HEK293 (cell line): ENCODE data around the gene EIF2AK2.

Experiments used
- ZNF146 ChIP-seq: fragments of 450-650 bp; formaldehyde crosslinking; IDR thresholded peaks from 2 replicates; pipeline ENCODE4 v1.5.1; 2016; ENCODE audit warnings: missing biosample characterization, missing genetic modification characterization
- ZNF274 ChIP-seq, 2 experiments: fragments of 200-500 bp in 1 of 2; fragments of 450-650 bp in 1 of 2; sonication (Bioruptor generic) in 1 of 2; formaldehyde crosslinking in 1 of 2; IDR thresholded peaks; 2 replicates each; pipeline versions ENCODE4 v1.5.1 to v1.6.1; 2014 to 2016; ENCODE audit warnings: borderline replicate concordance in 1 of 2, inconsistent platforms in 1 of 2, low read length in 1 of 2, missing biosample characterization in 1 of 2, missing genetic modification characterization in 1 of 2
- ZNF571 ChIP-seq: fragments of 450-650 bp; formaldehyde crosslinking; IDR thresholded peaks from 2 replicates; pipeline ENCODE4 v1.5.0; 2017; ENCODE audit warnings: missing biosample characterization, missing genetic modification characterization
- ZNF837 ChIP-seq: fragments of 450-650 bp; formaldehyde crosslinking; IDR thresholded peaks from 2 replicates; pipeline ENCODE4 v1.5.1; 2016; ENCODE audit warnings: missing biosample characterization, missing genetic modification characterization
- TF ChIP-seq, protein P1 (sequence below): fragments of 450-650 bp; formaldehyde crosslinking; IDR thresholded peaks from 2 replicates; pipeline ENCODE4 v1.5.1; 2016; ENCODE audit warnings: missing biosample characterization, missing genetic modification characterization

DNA sequence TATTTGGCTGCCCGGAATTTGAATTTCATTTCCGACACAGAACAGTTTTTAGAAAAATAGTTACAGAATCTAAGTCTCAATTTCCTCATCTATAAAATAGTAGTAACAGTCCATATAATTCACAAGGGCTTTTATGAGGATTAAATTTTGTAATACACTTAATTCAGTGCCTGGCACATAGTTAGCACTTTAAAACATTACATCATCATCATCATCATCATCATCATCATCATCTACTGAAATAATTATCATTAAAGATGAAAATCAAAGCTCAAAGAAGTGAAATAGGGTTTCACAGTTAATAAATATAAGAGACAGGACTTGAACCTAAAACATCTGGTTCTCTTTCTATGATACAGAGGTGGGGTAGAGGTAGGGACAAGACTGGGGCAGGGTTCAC, 85.8 kb downstream of the EIF2AK2 start:
- no peak for TF ChIP-seq ZNF837 (tag by site-specific recombination)
- no peak for TF ChIP-seq ZNF146 (tag by site-specific recombination)
- TF ChIP-seq, protein P1, sequence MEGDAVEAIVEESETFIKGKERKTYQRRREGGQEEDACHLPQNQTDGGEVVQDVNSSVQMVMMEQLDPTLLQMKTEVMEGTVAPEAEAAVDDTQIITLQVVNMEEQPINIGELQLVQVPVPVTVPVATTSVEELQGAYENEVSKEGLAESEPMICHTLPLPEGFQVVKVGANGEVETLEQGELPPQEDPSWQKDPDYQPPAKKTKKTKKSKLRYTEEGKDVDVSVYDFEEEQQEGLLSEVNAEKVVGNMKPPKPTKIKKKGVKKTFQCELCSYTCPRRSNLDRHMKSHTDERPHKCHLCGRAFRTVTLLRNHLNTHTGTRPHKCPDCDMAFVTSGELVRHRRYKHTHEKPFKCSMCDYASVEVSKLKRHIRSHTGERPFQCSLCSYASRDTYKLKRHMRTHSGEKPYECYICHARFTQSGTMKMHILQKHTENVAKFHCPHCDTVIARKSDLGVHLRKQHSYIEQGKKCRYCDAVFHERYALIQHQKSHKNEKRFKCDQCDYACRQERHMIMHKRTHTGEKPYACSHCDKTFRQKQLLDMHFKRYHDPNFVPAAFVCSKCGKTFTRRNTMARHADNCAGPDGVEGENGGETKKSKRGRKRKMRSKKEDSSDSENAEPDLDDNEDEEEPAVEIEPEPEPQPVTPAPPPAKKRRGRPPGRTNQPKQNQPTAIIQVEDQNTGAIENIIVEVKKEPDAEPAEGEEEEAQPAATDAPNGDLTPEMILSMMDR (tag by site-specific recombination), result no peak
- TF ChIP-seq ZNF571 (tag by site-specific recombination), result no peak
- TF ChIP-seq ZNF274 (IDR thresholded peaks at IDR 0.05; ENCODE audit: low read length), result no peak
- no peak for TF ChIP-seq ZNF274 (tag by site-specific recombination; IDR thresholded peaks at IDR 0.05; ENCODE audit: borderline replicate concordance)
